ENCODE data around the gene GTF2A1.
"Not testable (repeated sequence)": the region's sequence is repeated elsewhere in the genome, so short reads cannot be mapped to it uniquely, and the experiment has no call there.

The GTF2A1 gene

DNA sequence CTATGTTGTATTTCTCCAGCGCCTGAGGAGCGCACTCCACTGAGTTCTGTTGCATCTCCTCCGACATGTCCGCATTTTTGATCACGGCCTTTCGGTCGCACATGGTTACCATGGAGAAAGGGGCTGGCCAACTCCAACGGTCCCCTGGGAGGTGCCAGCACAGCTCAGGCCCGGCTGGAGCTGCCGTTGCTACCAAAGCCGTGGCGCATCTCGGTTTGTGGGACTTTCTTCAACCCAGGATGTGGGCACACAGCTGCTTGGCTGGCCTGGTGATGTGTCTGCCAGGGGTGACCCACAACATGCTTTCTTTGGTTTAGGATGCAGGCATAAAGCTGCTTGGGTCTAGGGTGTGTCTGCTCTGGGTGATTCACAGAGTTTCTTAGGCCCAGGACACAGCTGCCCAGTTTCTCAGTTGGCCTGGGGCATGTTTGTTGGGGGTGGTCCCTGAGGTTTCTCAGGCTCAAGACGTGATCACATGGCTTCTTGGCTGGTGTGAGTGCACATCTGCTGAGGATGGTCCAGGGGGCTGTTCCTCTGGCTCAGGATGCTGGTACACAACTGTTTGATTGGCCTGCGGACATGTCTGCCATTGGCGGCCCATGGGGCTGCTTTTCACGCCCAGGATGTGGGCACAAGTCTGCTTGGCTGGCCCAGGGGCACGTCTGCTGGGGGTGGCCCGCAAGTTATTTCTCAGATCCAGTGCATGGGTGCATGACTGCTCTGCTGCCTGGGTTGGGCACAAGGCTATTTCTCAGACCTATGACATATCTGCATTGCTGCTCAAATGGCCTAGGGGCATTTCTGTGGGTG, 25.9 kb upstream of the GTF2A1 start:
- Histone ChIP-seq H3K4me3 (ENCODE audit: insufficient read depth in 1 of 2, low read depth in 1 of 2, low read length in 2 of 2) (no peak overlapping the region), H3K27me3 (ENCODE audit: control insufficient read depth in 1 of 2, insufficient read depth in 1 of 2, low read length in 2 of 2) (no peaks in the 10 kb centered on the region), H2AFZ (ENCODE audit: low read depth, low read length) (no peak overlapping the region), H2BK12ac (ENCODE audit: low read length in 2 of 2) (no peak overlapping the region), H4K91ac (ENCODE audit: low read length) (no peak overlapping the region), H2BK5ac (ENCODE audit: low read depth, low read length, poor library complexity, severe bottlenecking) (no peak overlapping the region), H3K4me2 (ENCODE audit: low read length, poor library complexity, severe bottlenecking) (no peak overlapping the region), H2BK120ac (ENCODE audit: low read depth, low read length) (no peak overlapping the region), H3K36me3 (ENCODE audit: control insufficient read depth in 1 of 2, insufficient read depth in 2 of 2, low read depth in 1 of 2, low read length in 2 of 2) (no peaks in the 10 kb centered on the region), H3K23ac (ENCODE audit: low read length in 2 of 2) (no peak overlapping the region), H3K18ac (ENCODE audit: low read depth in 1 of 2, low read length in 2 of 2) (no peak overlapping the region), H2AK5ac (ENCODE audit: low read length, severe bottlenecking) (no peak overlapping the region), H2BK15ac (ENCODE audit: low read depth, poor library complexity, severe bottlenecking) (no peak overlapping the region), H3K27ac (ENCODE audit: low read length, poor library complexity, severe bottlenecking) (no peak overlapping the region), H3K4me1 (ENCODE audit: control insufficient read depth, insufficient read depth, low read depth, low read length) (no peaks in the 10 kb centered on the region), H3K79me1 (replicated peaks; ENCODE audit: low read length, poor library complexity, severe bottlenecking) (no peaks in the 10 kb centered on the region), H4K8ac (ENCODE audit: low read length) (no peak overlapping the region), H3K9me3 (ENCODE audit: control insufficient read depth, low read length) (peaks cover 2% of the 10 kb centered on the region), H3K14ac (ENCODE audit: low read length in 2 of 2) (no peak overlapping the region), H3K9ac (ENCODE audit: low read length) (no peak overlapping the region), H3K4ac (ENCODE audit: low read depth in 1 of 2, low read length in 2 of 2) (no peak overlapping the region)
- WGBS = 86% methylated on average over 19 of the region's 19 CpGs
- DNase-seq = no peak

GRCh38 chr14:81245771-81246170, 25.0 kb upstream of the GTF2A1 start:
- Histone ChIP-seq H3K27me3 (ENCODE audit: control insufficient read depth in 1 of 2, insufficient read depth in 1 of 2, low read length in 2 of 2) (no peaks in the 10 kb centered on the region), H3K9me3 (ENCODE audit: control insufficient read depth, low read length) (peaks cover 8% of the 10 kb centered on the region)

DNA sequence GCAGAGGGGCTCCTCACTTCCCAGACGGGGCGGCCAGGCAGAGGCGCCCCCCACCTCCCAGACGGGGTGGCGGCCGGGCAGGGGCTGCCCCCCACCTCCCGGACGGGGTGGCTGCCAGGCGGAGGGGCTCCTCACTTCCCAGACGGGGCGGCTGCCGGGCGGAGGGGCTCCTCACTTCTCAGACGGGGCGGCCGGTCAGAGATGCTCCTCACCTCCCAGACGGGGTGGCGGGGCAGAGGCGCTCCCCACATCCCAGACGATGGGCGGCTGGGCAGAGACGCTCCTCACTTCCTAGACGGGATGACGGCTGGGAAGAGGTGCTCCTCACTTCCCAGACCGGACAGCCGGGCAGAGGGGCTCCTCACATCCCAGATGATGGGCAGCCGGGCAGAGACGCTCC, 23.7 kb upstream of the GTF2A1 start:
- not testable (repeated sequence) for DNase-seq; H3K27me3 ChIP-seq (ENCODE audit: control insufficient read depth in 1 of 2, insufficient read depth in 1 of 2, low read length in 2 of 2); H2AK5ac ChIP-seq (ENCODE audit: low read length, severe bottlenecking); H2BK15ac ChIP-seq (ENCODE audit: low read depth, poor library complexity, severe bottlenecking); H3K36me3 ChIP-seq (ENCODE audit: control insufficient read depth in 1 of 2, insufficient read depth in 2 of 2, low read depth in 1 of 2, low read length in 2 of 2); H2BK12ac ChIP-seq (ENCODE audit: low read length in 2 of 2); H3K9ac ChIP-seq (ENCODE audit: low read length); H2AFZ ChIP-seq (ENCODE audit: low read depth, low read length); H4K8ac ChIP-seq (ENCODE audit: low read length); H2BK5ac ChIP-seq (ENCODE audit: low read depth, low read length, poor library complexity, severe bottlenecking); H3K4me1 ChIP-seq (ENCODE audit: control insufficient read depth, insufficient read depth, low read depth, low read length); H3K4ac ChIP-seq (ENCODE audit: low read depth in 1 of 2, low read length in 2 of 2); H3K27ac ChIP-seq (ENCODE audit: low read length, poor library complexity, severe bottlenecking); H3K18ac ChIP-seq (ENCODE audit: low read depth in 1 of 2, low read length in 2 of 2); H3K4me3 ChIP-seq (ENCODE audit: insufficient read depth in 1 of 2, low read depth in 1 of 2, low read length in 2 of 2); H3K4me2 ChIP-seq (ENCODE audit: low read length, poor library complexity, severe bottlenecking); H3K23ac ChIP-seq (ENCODE audit: low read length in 2 of 2); H2BK120ac ChIP-seq (ENCODE audit: low read depth, low read length); H3K14ac ChIP-seq (ENCODE audit: low read length in 2 of 2); H4K91ac ChIP-seq (ENCODE audit: low read length); H3K79me1 ChIP-seq (replicated peaks; ENCODE audit: low read length, poor library complexity, severe bottlenecking)
- 95% methylated on average over 24 of the region's 28 CpGs for WGBS
- H3K9me3 ChIP-seq (ENCODE audit: control insufficient read depth, low read length) = peaks cover 14% of the 10 kb centered on the region

More at GRCh38 chr14:81245771-81246170, 25.0 kb upstream of the GTF2A1 start:
- H3K14ac ChIP-seq (ENCODE audit: low read length in 2 of 2) = no peak overlapping the region
- H3K4me1 ChIP-seq (ENCODE audit: control insufficient read depth, insufficient read depth, low read depth, low read length) = no peaks in the 10 kb centered on the region
- H2AFZ ChIP-seq (ENCODE audit: low read depth, low read length) = no peak overlapping the region
- H3K9ac ChIP-seq (ENCODE audit: low read length) = no peak overlapping the region
- H3K4me3 ChIP-seq (ENCODE audit: insufficient read depth in 1 of 2, low read depth in 1 of 2, low read length in 2 of 2) = no peak overlapping the region
- DNase-seq = no peak
- WGBS = no CpG with 5 or more reads among the region's 1 CpG
- no peak overlapping the region for H3K23ac ChIP-seq (ENCODE audit: low read length in 2 of 2)
- H4K91ac ChIP-seq (ENCODE audit: low read length) = no peak overlapping the region
- H3K4me2 ChIP-seq (ENCODE audit: low read length, poor library complexity, severe bottlenecking) = no peak overlapping the region
- H3K79me1 ChIP-seq (replicated peaks; ENCODE audit: low read length, poor library complexity, severe bottlenecking) = no peaks in the 10 kb centered on the region
- no peak overlapping the region for H3K27ac ChIP-seq (ENCODE audit: low read length, poor library complexity, severe bottlenecking)
- H3K18ac ChIP-seq (ENCODE audit: low read depth in 1 of 2, low read length in 2 of 2) = no peak overlapping the region
- no peak overlapping the region for H2BK12ac ChIP-seq (ENCODE audit: low read length in 2 of 2)
- no peak overlapping the region for H3K4ac ChIP-seq (ENCODE audit: low read depth in 1 of 2, low read length in 2 of 2)
- no peak overlapping the region for H2BK15ac ChIP-seq (ENCODE audit: low read depth, poor library complexity, severe bottlenecking)
- no peaks in the 10 kb centered on the region for H3K36me3 ChIP-seq (ENCODE audit: control insufficient read depth in 1 of 2, insufficient read depth in 2 of 2, low read depth in 1 of 2, low read length in 2 of 2)
- H2AK5ac ChIP-seq (ENCODE audit: low read length, severe bottlenecking) = no peak overlapping the region
- no peak overlapping the region for H4K8ac ChIP-seq (ENCODE audit: low read length)
- H2BK120ac ChIP-seq (ENCODE audit: low read depth, low read length) = no peak overlapping the region
- no peak overlapping the region for H2BK5ac ChIP-seq (ENCODE audit: low read depth, low read length, poor library complexity, severe bottlenecking)

GRCh38 chr14:81243499-81243898, 22.7 kb upstream of the GTF2A1 start:
- Histone ChIP-seq H3K14ac (ENCODE audit: low read length in 2 of 2) (no peak overlapping the region), H3K4me3 (ENCODE audit: insufficient read depth in 1 of 2, low read depth in 1 of 2, low read length in 2 of 2) (no peak overlapping the region), H3K27me3 (ENCODE audit: control insufficient read depth in 1 of 2, insufficient read depth in 1 of 2, low read length in 2 of 2) (no peaks in the 10 kb centered on the region), H4K91ac (ENCODE audit: low read length) (no peak overlapping the region), H3K4me2 (ENCODE audit: low read length, poor library complexity, severe bottlenecking) (no peak overlapping the region), H3K79me1 (replicated peaks; ENCODE audit: low read length, poor library complexity, severe bottlenecking) (no peaks in the 10 kb centered on the region), H4K8ac (ENCODE audit: low read length) (no peak overlapping the region), H3K23ac (ENCODE audit: low read length in 2 of 2) (no peak overlapping the region), H2AK5ac (ENCODE audit: low read length, severe bottlenecking) (no peak overlapping the region), H2BK5ac (ENCODE audit: low read depth, low read length, poor library complexity, severe bottlenecking) (no peak overlapping the region), H3K36me3 (ENCODE audit: control insufficient read depth in 1 of 2, insufficient read depth in 2 of 2, low read depth in 1 of 2, low read length in 2 of 2) (no peaks in the 10 kb centered on the region), H3K27ac (ENCODE audit: low read length, poor library complexity, severe bottlenecking) (no peak overlapping the region), H3K9ac (ENCODE audit: low read length) (no peak overlapping the region), H3K4me1 (ENCODE audit: control insufficient read depth, insufficient read depth, low read depth, low read length) (no peaks in the 10 kb centered on the region), H3K9me3 (ENCODE audit: control insufficient read depth, low read length) (peaks cover 14% of the 10 kb centered on the region), H3K4ac (ENCODE audit: low read depth in 1 of 2, low read length in 2 of 2) (no peak overlapping the region), H2BK120ac (ENCODE audit: low read depth, low read length) (no peak overlapping the region), H3K18ac (ENCODE audit: low read depth in 1 of 2, low read length in 2 of 2) (no peak overlapping the region), H2BK15ac (ENCODE audit: low read depth, poor library complexity, severe bottlenecking) (no peak overlapping the region), H2AFZ (ENCODE audit: low read depth, low read length) (no peak overlapping the region), H2BK12ac (ENCODE audit: low read length in 2 of 2) (no peak overlapping the region)
- DNase-seq = no peak
- WGBS = no CpG with 5 or more reads among the region's 2 CpGs

Measured in mesenchymal stem cell (in vitro differentiated cells and primary cell).